OCI-LY7 (cell line): ENCODE measurements around the gene PTPRF. TPM values are rescaled to one million over a fixed set of nuclear protein-coding genes. Genes with fewer than 3 reads are reported as not detected.

Experiments used
- BruUV-seq: library from RNA; stranded (reverse); fragments of 400-500 nt; replicated peaks from 2 replicates; lab custom pipeline; 2021; lab: Mats Ljungman, UMichigan
- CTCF ChIA-PET: fragments of 300-600 bp; sonication (Branson Sonifier 250); formaldehyde crosslinking; loops from one replicate; lab custom pipeline; 2022; ENCODE audit warnings: antibody characterized with exemption; ENCODE audit not compliant: unreplicated experiment; lab: Charles Lee
- POLR2A ChIA-PET: fragments of 300-600 bp; sonication (Branson Sonifier 250); formaldehyde crosslinking; loops from one replicate; lab custom pipeline; 2022; ENCODE audit warnings: antibody characterized with exemption; lab: Charles Lee
- DNase-seq: peaks from one replicate; pipeline ENCODE4 v3.0.0-alpha.2; 2015; ENCODE audit warnings: low spot score
- H2AFZ ChIP-seq: fragments of 200-600 bp; sonication (generic), shearing (Covaris generic); 2 replicates; pipeline ENCODE4 v1.6.1; 2014; ENCODE audit warnings: mild to moderate bottlenecking, antibody characterized with exemption, low read length, moderate library complexity
- H3K27ac ChIP-seq: fragments of 200-600 bp; sonication (generic); 2 replicates; pipeline ENCODE4 v1.5.1; 2014; ENCODE audit warnings: mixed run types, low read depth, mild to moderate bottlenecking, moderate library complexity, low read length, inconsistent platforms; ENCODE audit not compliant: poor library complexity, severe bottlenecking
- H3K36me3 ChIP-seq: fragments of 200-600 bp; sonication (generic); 2 replicates; pipeline ENCODE4 v1.6.1; 2014; ENCODE audit warnings: mild to moderate bottlenecking, antibody characterized with exemption, low read length, moderate library complexity, mixed read lengths; ENCODE audit not compliant: insufficient read depth
- H3K4me1 ChIP-seq: fragments of 200-600 bp; sonication (generic); 2 replicates; pipeline ENCODE4 v1.5.1; 2014; ENCODE audit warnings: mild to moderate bottlenecking, low read length; ENCODE audit not compliant: insufficient read depth, poor library complexity, severe bottlenecking
- H3K4me2 ChIP-seq: fragments of 200-600 bp; sonication (generic); 2 replicates; pipeline ENCODE4 v1.6.1; 2014; ENCODE audit warnings: mild to moderate bottlenecking, low read length
- H3K4me3 ChIP-seq: fragments of 200-600 bp; sonication (generic); 2 replicates; pipeline ENCODE4 v1.5.1; 2014; ENCODE audit warnings: mild to moderate bottlenecking, low read depth, low read length; ENCODE audit not compliant: poor library complexity, severe bottlenecking
- H3K79me2 ChIP-seq: fragments of 200-600 bp; sonication (generic); 2 replicates; pipeline ENCODE4 v1.6.1; 2016; ENCODE audit warnings: low read depth, mild to moderate bottlenecking, low read length, moderate library complexity, mixed read lengths; ENCODE audit not compliant: insufficient read depth
- H3K9me2 ChIP-seq: fragments of 200-600 bp; sonication (generic); 2 replicates; pipeline ENCODE4 v1.6.1; 2016; ENCODE audit warnings: mild to moderate bottlenecking, low read length, mixed read lengths; ENCODE audit not compliant: insufficient read depth
- H3K9me3 ChIP-seq: fragments of 200-600 bp; sonication (generic); 2 replicates; pipeline ENCODE4 v1.6.1; 2014; ENCODE audit warnings: mild to moderate bottlenecking, mixed run types, low read length, mixed read lengths
- H4K20me1 ChIP-seq: fragments of 200-600 bp; sonication (generic); 2 replicates; pipeline ENCODE4 v1.6.1; 2014; ENCODE audit warnings: mild to moderate bottlenecking, antibody characterized with exemption, low read length, moderate library complexity, mixed read lengths; ENCODE audit not compliant: insufficient read depth
- EZH2phosphoT487 ChIP-seq: fragments of 200-600 bp; sonication (generic); IDR thresholded peaks from 2 replicates; pipeline ENCODE4 v1.6.1; 2018; ENCODE audit warnings: low read depth, borderline replicate concordance, mild to moderate bottlenecking, mixed run types, antibody characterized with exemption, low read length, moderate library complexity, mixed read lengths
- intact Hi-C: fragments of 100-400 bp; cut with micrococcal nuclease; formaldehyde crosslinking; loops from one replicate; pipeline ENCODE4 v1.10.0; 2022; ENCODE audit not compliant: unreplicated experiment
- total RNA-seq, 2 experiments: library from RNA; depleted of rRNA in 1 of 2; stranded (reverse); fragments of >200 nt in 1 of 2; shearing (Covaris generic) in 1 of 2; gene quantifications; 2 replicates each; pipeline ENCODE4 v1.2.3, GENCODE V29; 2014 to 2022
- TF ChIP-seq, protein P1 (sequence below): fragments of 200-600 bp; sonication (generic); conservative IDR thresholded peaks from 2 replicates; pipeline ENCODE4 v1.5.1; 2014; ENCODE audit warnings: mild to moderate bottlenecking, antibody characterized with exemption, low read length, moderate library complexity, mixed read lengths

Gene PTPRF
- total RNA-seq, 2 experiments from 2014 or later: 0.06 to 0.48 TPM

DNA sequence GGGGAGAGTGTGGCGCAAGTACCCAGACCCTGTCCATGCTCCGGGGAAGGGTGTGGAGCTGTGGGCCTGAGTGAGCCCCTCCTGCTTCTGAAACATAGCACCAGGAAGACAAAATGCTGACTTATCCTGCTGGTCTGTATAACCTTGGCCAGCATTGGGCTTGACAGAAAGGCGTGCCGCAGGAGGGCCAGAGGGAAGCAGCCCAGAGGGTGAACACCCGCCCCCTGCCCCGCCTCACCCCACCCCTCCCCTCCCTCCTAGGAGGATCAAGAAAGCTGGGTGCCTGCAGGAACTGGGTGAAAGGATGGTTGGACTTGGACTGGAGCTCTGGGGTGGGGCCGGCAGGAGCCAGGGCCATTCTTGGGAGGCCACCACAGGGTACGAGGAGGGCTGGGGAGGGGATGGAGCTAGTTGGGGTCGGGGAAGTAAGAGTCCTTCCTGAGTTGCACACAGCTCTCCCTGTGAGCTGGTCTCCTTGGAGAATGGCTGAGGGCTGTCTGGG lies 27.1 kb downstream of the PTPRF start:
- ChIA-PET CTCF (no interaction called here), POLR2A (interaction anchor here (0.5 kb wide), 1 partner anchor 325 kb away, joined by 3 read pairs; no protein-coding TSS in a partner anchor)
- intact Hi-C loops: no loop called here
- Histone ChIP-seq H2AFZ (no peak overlapping the region), H3K9me2 (no peaks in the 10 kb centered on the region), H3K4me3 (no peak overlapping the region), H3K9me3 (no peaks in the 10 kb centered on the region), H3K79me2 (no peaks in the 10 kb centered on the region), H4K20me1 (no peaks in the 10 kb centered on the region), H3K4me2 (no peak overlapping the region), H3K36me3 (no peaks in the 10 kb centered on the region), H3K27ac (no peak overlapping the region), H3K4me1 (no peaks in the 10 kb centered on the region)
- no peak for TF ChIP-seq EZH2phosphoT487
- TF ChIP-seq, protein P1, sequence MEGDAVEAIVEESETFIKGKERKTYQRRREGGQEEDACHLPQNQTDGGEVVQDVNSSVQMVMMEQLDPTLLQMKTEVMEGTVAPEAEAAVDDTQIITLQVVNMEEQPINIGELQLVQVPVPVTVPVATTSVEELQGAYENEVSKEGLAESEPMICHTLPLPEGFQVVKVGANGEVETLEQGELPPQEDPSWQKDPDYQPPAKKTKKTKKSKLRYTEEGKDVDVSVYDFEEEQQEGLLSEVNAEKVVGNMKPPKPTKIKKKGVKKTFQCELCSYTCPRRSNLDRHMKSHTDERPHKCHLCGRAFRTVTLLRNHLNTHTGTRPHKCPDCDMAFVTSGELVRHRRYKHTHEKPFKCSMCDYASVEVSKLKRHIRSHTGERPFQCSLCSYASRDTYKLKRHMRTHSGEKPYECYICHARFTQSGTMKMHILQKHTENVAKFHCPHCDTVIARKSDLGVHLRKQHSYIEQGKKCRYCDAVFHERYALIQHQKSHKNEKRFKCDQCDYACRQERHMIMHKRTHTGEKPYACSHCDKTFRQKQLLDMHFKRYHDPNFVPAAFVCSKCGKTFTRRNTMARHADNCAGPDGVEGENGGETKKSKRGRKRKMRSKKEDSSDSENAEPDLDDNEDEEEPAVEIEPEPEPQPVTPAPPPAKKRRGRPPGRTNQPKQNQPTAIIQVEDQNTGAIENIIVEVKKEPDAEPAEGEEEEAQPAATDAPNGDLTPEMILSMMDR: no peak
- DNase-seq: no peak
- no TSS peak for BruUV-seq

DNA sequence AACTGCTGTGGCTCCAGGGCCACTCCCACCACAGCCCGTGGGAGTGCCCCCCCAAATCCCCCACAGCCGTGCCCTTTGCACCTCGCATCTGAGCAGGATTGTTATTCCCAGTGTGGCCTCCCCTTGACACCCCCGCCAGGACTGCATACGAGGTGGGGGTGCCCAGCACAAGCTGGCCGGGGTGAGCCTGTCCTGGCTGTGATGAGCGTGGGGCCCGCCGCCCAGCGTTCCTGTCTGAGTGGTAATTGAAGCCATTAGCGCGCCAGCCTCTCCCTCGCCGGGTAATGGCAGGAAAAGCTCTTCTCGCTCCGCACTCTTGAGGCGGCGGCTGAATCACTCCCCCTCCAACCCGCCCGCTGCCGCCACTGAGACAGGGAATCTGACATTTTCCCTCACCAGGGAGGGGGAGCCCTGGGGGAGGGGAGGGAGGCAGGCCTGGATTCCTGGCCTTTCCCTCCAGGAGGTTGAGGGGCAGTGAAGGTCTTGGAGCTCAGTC lies 27.7 kb downstream of the PTPRF start:
- H2AFZ ChIP-seq: no peak overlapping the region
- H3K36me3 ChIP-seq: no peaks in the 10 kb centered on the region
- no peak overlapping the region for H3K27ac ChIP-seq
- no peaks in the 10 kb centered on the region for H3K79me2 ChIP-seq
- no TSS peak for BruUV-seq
- TF ChIP-seq, protein P1: no peak
- no peak for TF ChIP-seq EZH2phosphoT487
- POLR2A ChIA-PET: interaction anchor here (0.5 to 0.7 kb wide), 2 partner anchors 325 to 530 kb away, joined by 3 read pairs; no protein-coding TSS in a partner anchor
- H3K4me2 ChIP-seq: no peak overlapping the region
- DNase-seq: no peak
- no peaks in the 10 kb centered on the region for H4K20me1 ChIP-seq
- no peaks in the 10 kb centered on the region for H3K9me3 ChIP-seq
- H3K9me2 ChIP-seq: no peaks in the 10 kb centered on the region
- CTCF ChIA-PET: no interaction called here
- intact Hi-C loops: no loop called here
- no peak overlapping the region for H3K4me3 ChIP-seq
- H3K4me1 ChIP-seq: no peaks in the 10 kb centered on the region

GRCh38 chr1:43559714-43560113 lies 29.0 kb downstream of the PTPRF start:
- TF ChIP-seq, protein P1: no peak
- no peak for TF ChIP-seq EZH2phosphoT487
- intact Hi-C loops: no loop called here
- Histone ChIP-seq H3K79me2 (no peaks in the 10 kb centered on the region), H3K27ac (no peak overlapping the region), H2AFZ (no peak overlapping the region), H3K9me3 (no peaks in the 10 kb centered on the region), H4K20me1 (no peaks in the 10 kb centered on the region), H3K9me2 (no peaks in the 10 kb centered on the region), H3K36me3 (no peaks in the 10 kb centered on the region), H3K4me2 (no peak overlapping the region), H3K4me3 (no peak overlapping the region), H3K4me1 (no peaks in the 10 kb centered on the region)
- ChIA-PET CTCF (no interaction called here), POLR2A (no interaction called here)
- no peak for DNase-seq
- no TSS peak for BruUV-seq
